ENCODE results near the gene TMOD3. TPM values are rescaled to one million over a fixed set of nuclear protein-coding genes. Genes with fewer than 3 reads are reported as not detected.

TMOD3 gene
- total and polyA plus RNA-seq, 2 experiments from 2014 or later: 27.2 to 38.3 TPM

GRCh38 chr15:51924156-51925068, 95.0 kb downstream of the TMOD3 start:
- no peak overlapping the region for H3K4me2 ChIP-seq
- no peaks in the 10 kb centered on the region for H3K4me1 ChIP-seq (ENCODE audit: insufficient read depth)
- H3K36me3 ChIP-seq (replicated peaks; ENCODE audit: insufficient read depth, low read depth): no peaks in the 10 kb centered on the region
- no peaks in the 10 kb centered on the region for H3K79me2 ChIP-seq
- no peaks in the 10 kb centered on the region for H3K9me3 ChIP-seq (ENCODE audit: low read depth)
- H3K4me3 ChIP-seq: no peak overlapping the region
- no peak overlapping the region for H2AFZ ChIP-seq
- WGBS (ENCODE audit: low lambda C conversion rate, missing lambda C conversion rate): 85% methylated on average over 11 of the region's 11 CpGs
- H3K27ac ChIP-seq: no peak overlapping the region
- no peaks in the 10 kb centered on the region for H4K20me1 ChIP-seq (ENCODE audit: insufficient read depth, poor library complexity, severe bottlenecking)
- no peak for DNase-seq (ENCODE audit: low spot score)
- no peaks in the 10 kb centered on the region for H3K9me2 ChIP-seq (replicated peaks; ENCODE audit: insufficient read depth)
- no peaks in the 10 kb centered on the region for H3K27me3 ChIP-seq
- no peak for TF ChIP-seq EZH2phosphoT487 (IDR thresholded peaks at IDR 0.05; ENCODE audit: low read depth, severe bottlenecking, unreplicated experiment)
- no peak for TF ChIP-seq EZH2 (IDR thresholded peaks at IDR 0.05; ENCODE audit: borderline replicate concordance)
- TF ChIP-seq CTCF (IDR thresholded peaks at IDR 0.05; ENCODE audit: poor library complexity): no peak

- Histone ChIP-seq H3K9me3 (ENCODE audit: low read depth) (no peaks in the 10 kb centered on the region), H3K4me3 (no peak overlapping the region), H4K20me1 (ENCODE audit: insufficient read depth, poor library complexity, severe bottlenecking) (no peaks in the 10 kb centered on the region), H2AFZ (no peak overlapping the region), H3K27ac (no peak overlapping the region), H3K27me3 (no peaks in the 10 kb centered on the region), H3K79me2 (no peaks in the 10 kb centered on the region), H3K4me1 (ENCODE audit: insufficient read depth) (no peaks in the 10 kb centered on the region), H3K9me2 (replicated peaks; ENCODE audit: insufficient read depth) (no peaks in the 10 kb centered on the region), H3K36me3 (replicated peaks; ENCODE audit: insufficient read depth, low read depth) (no peaks in the 10 kb centered on the region), H3K4me2 (no peak overlapping the region)
- no peak for TF ChIP-seq EZH2 (IDR thresholded peaks at IDR 0.05; ENCODE audit: borderline replicate concordance)
- TF ChIP-seq EZH2phosphoT487 (IDR thresholded peaks at IDR 0.05; ENCODE audit: low read depth, severe bottlenecking, unreplicated experiment): no peak
- TF ChIP-seq CTCF (IDR thresholded peaks at IDR 0.05; ENCODE audit: poor library complexity): no peak
- DNase-seq (ENCODE audit: low spot score): no peak
- 97% methylated on average over 3 of the region's 3 CpGs for WGBS (ENCODE audit: low lambda C conversion rate, missing lambda C conversion rate)
Observed at GRCh38 chr15:51926809-51927208, 97.4 kb downstream of the TMOD3 start.

- H3K4me1 ChIP-seq (ENCODE audit: insufficient read depth): no peaks in the 10 kb centered on the region
- 97% methylated on average over 3 of the region's 3 CpGs for WGBS (ENCODE audit: low lambda C conversion rate, missing lambda C conversion rate)
- H3K27ac ChIP-seq: no peak overlapping the region
- H3K4me2 ChIP-seq: no peak overlapping the region
- H2AFZ ChIP-seq: no peak overlapping the region
- no peak for DNase-seq (ENCODE audit: low spot score)
- no peaks in the 10 kb centered on the region for H3K36me3 ChIP-seq (replicated peaks; ENCODE audit: insufficient read depth, low read depth)
- no peak for TF ChIP-seq CTCF (IDR thresholded peaks at IDR 0.05; ENCODE audit: poor library complexity)
- no peak for TF ChIP-seq EZH2 (IDR thresholded peaks at IDR 0.05; ENCODE audit: borderline replicate concordance)
- TF ChIP-seq EZH2phosphoT487 (IDR thresholded peaks at IDR 0.05; ENCODE audit: low read depth, severe bottlenecking, unreplicated experiment): no peak
- H3K79me2 ChIP-seq: no peaks in the 10 kb centered on the region
- no peaks in the 10 kb centered on the region for H3K9me3 ChIP-seq (ENCODE audit: low read depth)
- no peaks in the 10 kb centered on the region for H3K9me2 ChIP-seq (replicated peaks; ENCODE audit: insufficient read depth)
- no peak overlapping the region for H3K4me3 ChIP-seq
- no peaks in the 10 kb centered on the region for H3K27me3 ChIP-seq
- no peaks in the 10 kb centered on the region for H4K20me1 ChIP-seq (ENCODE audit: insufficient read depth, poor library complexity, severe bottlenecking)
Observed at GRCh38 chr15:51931016-51931415, 101.6 kb downstream of the TMOD3 start.
